Astrocyte (in vitro differentiated cells and primary cell): ENCODE results near the gene SCN2B.

Source experiments
- CTCF ChIP-seq: IDR thresholded peaks from 2 replicates; pipeline ENCODE4 v1.5.1; 2011; ENCODE audit warnings: low read depth, mild to moderate bottlenecking, inconsistent platforms, low read length, moderate library complexity; ENCODE audit not compliant: insufficient read depth
- EZH2 ChIP-seq: IDR thresholded peaks from 2 replicates; pipeline ENCODE4 v1.6.1; 2012; ENCODE audit warnings: mild to moderate bottlenecking, low read length, inconsistent platforms; ENCODE audit not compliant: insufficient read depth

GRCh38 chr11:118206391-118207031, 30.1 kb upstream of the SCN2B start:
- TF ChIP-seq CTCF: no peak
- no peak for TF ChIP-seq EZH2
